ENCODE measurements around the gene DDX47.

DNA sequence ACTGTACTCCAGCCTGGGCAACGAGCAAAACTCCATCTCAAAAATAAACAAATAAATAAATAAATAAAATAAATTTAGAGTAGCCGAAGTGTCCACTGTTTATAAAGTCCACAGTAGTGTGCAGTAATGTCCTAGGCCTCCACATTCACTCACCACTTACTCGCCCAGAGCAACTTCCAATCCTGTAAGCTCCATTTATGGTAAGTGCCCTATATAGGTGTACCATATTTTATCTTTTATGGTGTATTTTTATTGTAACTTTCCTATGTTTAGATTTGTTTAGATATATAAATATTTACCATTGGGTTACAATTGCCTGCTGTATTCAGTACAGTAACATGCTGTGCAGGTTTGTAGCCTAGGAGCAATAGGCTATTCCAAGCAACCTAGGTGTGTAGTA lies 40.3 kb downstream of the DDX47 start:
- TF ChIP-seq POLR2A (IDR thresholded peaks at IDR 0.05) (no peak), CTCF (IDR thresholded peaks at IDR 0.05) (no peak), POLR2AphosphoS5 (IDR thresholded peaks at IDR 0.05; ENCODE audit: insufficient read depth in 1 of 2, low read depth in 1 of 2) (no peak)
